ENCODE results near the gene HTRA2.

HTRA2 gene

GRCh38 chr2:74564222-74564621 lies 34.5 kb downstream of the HTRA2 start:
- no peak for ATAC-seq

GRCh38 chr2:74566076-74566753 lies 36.5 kb downstream of the HTRA2 start:
- ATAC-seq: peak; percentile 8 to 19

GRCh38 chr2:74566754-74567085 lies 37.0 kb downstream of the HTRA2 start:
- peak; percentile 47 to 48 for ATAC-seq

- ATAC-seq: no peak
These were observed 38.1 kb downstream of the HTRA2 start for GRCh38 chr2:74567881-74568280.

GRCh38 chr2:74569686-74570085 lies 40.0 kb downstream of the HTRA2 start:
- ATAC-seq: no peak

GRCh38 chr2:74571058-74571457 lies 41.3 kb downstream of the HTRA2 start:
- ATAC-seq: peak; percentile 68 to 73

GRCh38 chr2:74572178-74572925 lies 42.6 kb downstream of the HTRA2 start:
- no peak for ATAC-seq

GRCh38 chr2:74573747-74574562 lies 44.2 kb downstream of the HTRA2 start:
- ATAC-seq: peak; percentile 44 to 55

- ATAC-seq: no peak
These were observed 45.6 kb downstream of the HTRA2 start for GRCh38 chr2:74575320-74575719.

GRCh38 chr2:74576211-74576862 lies 46.6 kb downstream of the HTRA2 start:
- no peak for ATAC-seq

GRCh38 chr2:74576863-74577229 lies 47.1 kb downstream of the HTRA2 start:
- no peak for ATAC-seq

- peak; percentile 66 to 73 for ATAC-seq
These were observed 47.7 kb downstream of the HTRA2 start for GRCh38 chr2:74577448-74577847.

GRCh38 chr2:74578408-74578807 lies 48.7 kb downstream of the HTRA2 start:
- ATAC-seq: peak in 1 of 2 donors; percentile 46

- ATAC-seq: no peak
These were observed 51.7 kb downstream of the HTRA2 start for GRCh38 chr2:74581463-74581862.

- no peak for ATAC-seq
These were observed 52.5 kb downstream of the HTRA2 start for GRCh38 chr2:74582184-74582583.

All from activated CD4-positive, CD25-positive, alpha-beta regulatory T cell treated with anti-CD3 and anti-CD28 coated beads, Interleukin-2, amount 50 U/mL, for 24 hours (primary cell).